ENCODE measurements around the gene DAND5. TPM values are rescaled to one million over a fixed set of nuclear protein-coding genes. Genes with fewer than 3 reads are reported as not detected.

The DAND5 gene
- total and polyA plus RNA-seq, 9 of the 15 experiments (the other 6 are each of a cell fraction or from before 2014, with no cell fraction given), result 0.22 to 0.83 (median 0.60) TPM

- peak; percentile 94 for TF ChIP-seq REST (IDR thresholded peaks at IDR 0.05; ENCODE audit: borderline replicate concordance)
- peak; percentile 73; the same call in 1 of the 2 replicates for TF ChIP-seq REST (CRISPR knock-in tag; IDR thresholded peaks at IDR 0.05; ENCODE audit: low read depth)
- TF ChIP-seq ILF3 (IDR thresholded peaks at IDR 0.05; ENCODE audit: borderline replicate concordance), result peak; percentile 98
- peak; percentile 94 for TF ChIP-seq ETS1 (conservative IDR thresholded peaks at IDR 0.05; ENCODE audit: control insufficient read depth, low read depth, low read length)
- no peak for TF ChIP-seq ID3 (CRISPR knock-in tag; IDR thresholded peaks at IDR 0.05)
- TF ChIP-seq ID3 (tag; IDR thresholded peaks at IDR 0.05), result no peak
- peak; percentile 95 for TF ChIP-seq E2F8 (IDR thresholded peaks at IDR 0.05; ENCODE audit: low read depth, partially characterized antibody)
- 0 out of 2 replicates have a peak, but pooled peaks have one; percentile 52 for TF ChIP-seq GATAD2B (IDR thresholded peaks at IDR 0.05; ENCODE audit: borderline replicate concordance)
- TF ChIP-seq NFYB (IDR thresholded peaks at IDR 0.05; ENCODE audit: extremely low read depth, insufficient read length), result no peak
- TF ChIP-seq DEAF1 (CRISPR knock-in tag; IDR thresholded peaks at IDR 0.05), result no peak
- TF ChIP-seq CXXC5 (CRISPR knock-in tag; IDR thresholded peaks at IDR 0.05), result peak; percentile 99
- peak; percentile 8; the same call in 1 of the 2 replicates for TF ChIP-seq THRAP3 (IDR thresholded peaks at IDR 0.05; ENCODE audit: borderline replicate concordance)
- TF ChIP-seq ZNF551 (CRISPR knock-in tag; IDR thresholded peaks at IDR 0.05), result 0 out of 2 replicates have a peak, but pooled peaks have one; percentile 43
Observed at GRCh38 chr19:12945479-12946091, 23.8 kb upstream of the DAND5 start, which contains the start of gene RAD23A (continued).

Measured in K562 (cell line).